K562 (cell line): ENCODE data around the gene CDCP1. TPM values are rescaled to one million over a fixed set of nuclear protein-coding genes. Genes with fewer than 3 reads are reported as not detected.
A peak's percentile ranks its signal among the peaks of the same experiment; 100 is the strongest.

ENCODE experiments used
- FOSL1 ChIP-seq: fragments of 200-800 bp; sonication (Bioruptor generic); conservative IDR thresholded peaks from 2 replicates; pipeline ENCODE4 v1.6.1; 2016; ENCODE audit warnings: missing genetic modification characterization, missing compliant biosample characterization
- KDM4B ChIP-seq, 2 experiments: fragments of 450-650 bp in 1 of 2; sonication (generic) in 1 of 2; IDR thresholded peaks; 2 replicates each; pipeline ENCODE4 v1.6.1; 2016 to 2017; ENCODE audit warnings: borderline replicate concordance in 2 of 2, antibody characterized with exemption in 1 of 2, low read depth in 1 of 2, mild to moderate bottlenecking in 1 of 2
- LEF1 ChIP-seq: fragments of 450-650 bp; IDR thresholded peaks from 2 replicates; pipeline ENCODE4 v1.6.1; 2016; ENCODE audit warnings: mild to moderate bottlenecking
- MTA3 ChIP-seq: fragments of 450-650 bp; formaldehyde crosslinking; IDR thresholded peaks from 2 replicates; pipeline ENCODE4 v1.6.1; 2017; ENCODE audit warnings: mild to moderate bottlenecking, borderline replicate concordance
- NR2F6 ChIP-seq: fragments of 450-650 bp; formaldehyde crosslinking; IDR thresholded peaks from 2 replicates; pipeline ENCODE4 v1.4.0; 2020; ENCODE audit warnings: mild to moderate bottlenecking
- PRMT5 ChIP-seq: sonication (generic); formaldehyde crosslinking; IDR thresholded peaks from 2 replicates; pipeline ENCODE4 v1.5.0; 2020; ENCODE audit warnings: missing genetic modification reagents
- PTBP1 ChIP-seq: fragments of 200-400 bp; formaldehyde crosslinking; IDR thresholded peaks from 2 replicates; pipeline ENCODE4 v1.6.1; 2017; ENCODE audit warnings: low read depth, low read length
- RCOR1 ChIP-seq, 2 experiments: IDR thresholded peaks; 2 replicates each; pipeline ENCODE4 v1.6.1; 2012; ENCODE audit warnings: low read depth in 2 of 2, low read length in 2 of 2, borderline replicate concordance in 1 of 2, improper control_type of control experiment in 1 of 2
- TCF15 ChIP-seq: fragments of 250-450 bp; sonication (Bioruptor Pico); IDR thresholded peaks from 2 replicates; pipeline ENCODE4 v1.8.0; 2022; ENCODE audit warnings: moderate library complexity, mild to moderate bottlenecking, inconsistent platforms
- THRB ChIP-seq: fragments of 450-650 bp; formaldehyde crosslinking; conservative IDR thresholded peaks from 2 replicates; pipeline ENCODE4 v1.4.0; 2022; ENCODE audit warnings: mild to moderate bottlenecking, missing genetic modification characterization
- YBX1 ChIP-seq: fragments of 450-650 bp; IDR thresholded peaks from 2 replicates; pipeline ENCODE4 v1.7.1; 2016; ENCODE audit warnings: mild to moderate bottlenecking
- ZBTB33 ChIP-seq: sonication (generic); formaldehyde crosslinking; IDR thresholded peaks from 2 replicates; pipeline ENCODE4 v1.8.1; 2023; ENCODE audit warnings: mild to moderate bottlenecking, missing genetic modification reagents
- ZNF143 ChIP-seq: sonication (generic); formaldehyde crosslinking; IDR thresholded peaks from 2 replicates; pipeline ENCODE4 v1.9.0; 2022; ENCODE audit warnings: mild to moderate bottlenecking, missing genetic modification reagents
- ZNF184 ChIP-seq: sonication (generic); formaldehyde crosslinking; IDR thresholded peaks from 2 replicates; pipeline ENCODE4 v1.5.0; 2020; ENCODE audit warnings: missing genetic modification reagents
- ZNF592 ChIP-seq: fragments of 450-650 bp; IDR thresholded peaks from 2 replicates; pipeline ENCODE4 v1.6.1; 2017; ENCODE audit warnings: antibody characterized with exemption, mild to moderate bottlenecking
- polyA plus RNA-seq, 8 experiments: library from polyadenylated mRNA; depleted of rRNA in 4 of 8; stranded (reverse) in 5 of 8; unstranded in 3 of 8; fragments of >200 nt; fragmentation: Nextera tagmentation in 2 of 8; fragmentation: Illumina TruSeq in 1 of 8; extraction: Ambion mirVana in 2 of 8; extraction: Trizol in 1 of 8; gene quantifications; 2 replicates each; pipeline versions ENCODE4 v1.2.1 to v1.2.3, GENCODE V29; 2011 to 2014; ENCODE audit warnings: inconsistent platforms in 1 of 8, missing spikeins in 1 of 8
- total RNA-seq, 7 experiments: library from RNA; depleted of rRNA in 6 of 7; stranded (reverse); fragments of >200 nt in 6 of 7; fragmentation: Illumina TruSeq in 2 of 7; extraction: Trizol in 2 of 7; gene quantifications; 2 replicates each; pipeline versions ENCODE4 v1.2.1 to v1.2.3, GENCODE V29; 2011 to 2021; ENCODE audit warnings: low replicate concordance in 1 of 7

Gene CDCP1
- total and polyA plus RNA-seq, 9 of the 15 experiments (the other 6 are each of a cell fraction or from before 2014, with no cell fraction given): 3.9 to 16.4 (median 5.2) TPM

GRCh38 chr3:45143673-45144671, 2.2 kb downstream of the CDCP1 start (continued):
- TF ChIP-seq ZBTB33 (CRISPR knock-in tag) (no peak), FOSL1 (peak; percentile 20; the same call in 1 of the 2 replicates), ZNF592 (peak; percentile 74), KDM4B (IDR thresholded peaks at IDR 0.05; ENCODE audit: borderline replicate concordance in 2 of 2, low read depth in 1 of 2) (0 out of 4 replicates have a peak, but pooled peaks of 1 of the 2 experiments have one; percentile 37), ZNF184 (no peak), TCF15 (CRISPR knock-in tag) (no peak), YBX1 (no peak), LEF1 (peak; percentile 30; the same call in 1 of the 2 replicates), ZNF143 (CRISPR knock-in tag) (peak; percentile 10; the same call in 1 of the 2 replicates), NR2F6 (CRISPR knock-in tag) (no peak), MTA3 (0 out of 2 replicates have a peak, but pooled peaks have one; percentile 24), PTBP1 (no peak), RCOR1 (IDR thresholded peaks at IDR 0.05; ENCODE audit: borderline replicate concordance in 1 of 2, low read depth in 2 of 2, low read length in 2 of 2) (peak in 1 of 2 experiments; percentile 76; a peak in 2 of 4 replicates), PRMT5 (CRISPR knock-in tag) (no peak), THRB (CRISPR knock-in tag) (no peak)
